NCI-H2081 (cell line): ENCODE measurements around the gene KCNA10.

ENCODE experiments used
- DNase-seq, 2 experiments: peaks; one replicate each; lab custom pipeline; 2025; lab: John Stamatoyannopoulos, UW

The KCNA10 gene

DNA sequence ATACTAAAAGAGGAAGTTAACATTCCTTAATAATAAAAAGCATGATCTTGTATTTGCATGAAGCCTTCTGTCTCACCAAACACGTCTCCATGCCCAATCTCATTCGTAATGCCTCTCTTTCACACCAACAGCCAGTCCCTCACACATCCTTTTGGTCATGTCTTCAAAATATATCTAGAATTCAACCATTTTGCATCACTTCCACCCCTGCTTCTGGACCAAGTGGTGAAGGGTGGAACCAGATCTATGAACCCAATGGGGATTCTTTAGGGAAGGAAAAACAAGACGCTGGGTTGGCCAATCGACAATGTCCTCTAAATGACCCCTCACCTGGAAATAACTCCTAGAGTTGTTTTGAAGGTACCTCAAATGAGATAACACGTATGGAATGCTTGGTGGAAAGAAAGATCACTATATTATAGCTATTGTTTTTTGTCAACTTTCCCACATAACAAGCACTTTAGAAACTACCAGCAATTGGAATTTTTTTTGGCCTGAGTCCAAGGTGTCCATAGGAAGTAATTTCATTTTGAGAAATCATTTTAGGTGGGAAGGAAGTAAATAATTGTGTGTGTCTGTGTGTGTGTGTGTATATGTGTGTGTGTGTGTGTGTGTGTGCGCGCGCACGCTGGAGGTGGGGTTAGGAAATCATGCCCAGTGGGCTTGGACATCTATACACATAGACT is at the start of gene KCNA10:
KCNA10 (minus strand) TSS at position 51 of the 686 bp plus-strand sequence. CDS start 388 bp downstream, outside the sequence.
- no peak for DNase-seq

DNA sequence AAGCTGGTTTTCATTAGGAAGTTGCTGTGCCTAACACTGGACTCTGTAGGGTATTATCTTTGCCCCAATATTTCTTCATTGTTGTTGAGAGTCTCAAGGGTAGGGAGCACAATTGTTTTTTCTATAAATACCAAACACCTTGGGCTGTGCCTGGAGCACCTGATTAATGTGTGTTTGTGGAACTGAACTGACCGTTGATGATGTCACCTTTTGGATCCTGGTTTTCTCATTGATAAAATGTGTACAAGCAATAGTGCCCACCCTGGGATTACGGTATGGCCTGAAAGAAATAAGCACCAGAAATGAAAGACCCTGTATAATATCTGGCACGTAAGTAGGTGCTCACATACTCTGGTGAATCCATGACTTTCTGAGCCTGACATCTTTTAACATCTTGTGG is 47.9 kb upstream of the KCNA10 start:
- no peak for DNase-seq

DNA sequence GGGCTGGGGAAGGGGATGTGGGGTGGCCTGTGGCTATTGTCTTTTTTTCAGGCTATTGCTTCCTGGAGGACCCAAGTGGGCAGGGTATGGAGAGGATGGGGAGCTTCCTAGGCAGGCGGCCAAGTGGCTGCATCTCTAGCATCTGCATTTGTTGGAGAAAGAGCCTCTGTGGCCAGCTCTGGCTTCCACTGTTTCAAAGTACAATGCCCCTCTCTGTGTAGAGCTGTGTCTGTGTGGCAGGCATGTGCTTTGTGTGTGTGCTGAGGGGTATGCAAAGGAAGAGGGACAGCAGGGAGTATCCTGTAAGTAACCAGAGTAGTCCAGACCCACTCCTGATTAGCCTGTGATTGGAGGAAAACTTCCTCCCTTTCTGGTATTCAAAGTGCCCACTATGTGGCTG is 46.6 kb upstream of the KCNA10 start:
- no peak for DNase-seq

DNA sequence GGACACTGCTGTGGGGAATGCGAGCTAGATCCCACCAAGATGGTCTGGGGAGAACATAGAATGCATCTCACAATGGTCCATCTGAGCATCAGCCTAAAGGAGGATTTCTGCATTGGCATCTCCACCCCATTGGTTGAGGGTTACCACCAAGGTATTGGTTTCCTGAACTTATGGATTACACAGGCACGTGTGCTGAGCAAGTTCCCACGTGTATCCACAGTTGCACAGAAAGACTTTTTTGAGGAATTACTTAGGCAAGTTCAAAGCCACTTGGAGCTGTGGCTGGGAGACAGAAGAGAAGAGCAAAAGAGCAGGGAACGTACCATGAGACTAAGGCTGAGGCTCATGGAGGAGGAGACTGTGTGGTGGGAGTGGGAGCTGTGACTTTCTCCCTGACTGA is 44.1 kb upstream of the KCNA10 start:
- no peak for DNase-seq

DNA sequence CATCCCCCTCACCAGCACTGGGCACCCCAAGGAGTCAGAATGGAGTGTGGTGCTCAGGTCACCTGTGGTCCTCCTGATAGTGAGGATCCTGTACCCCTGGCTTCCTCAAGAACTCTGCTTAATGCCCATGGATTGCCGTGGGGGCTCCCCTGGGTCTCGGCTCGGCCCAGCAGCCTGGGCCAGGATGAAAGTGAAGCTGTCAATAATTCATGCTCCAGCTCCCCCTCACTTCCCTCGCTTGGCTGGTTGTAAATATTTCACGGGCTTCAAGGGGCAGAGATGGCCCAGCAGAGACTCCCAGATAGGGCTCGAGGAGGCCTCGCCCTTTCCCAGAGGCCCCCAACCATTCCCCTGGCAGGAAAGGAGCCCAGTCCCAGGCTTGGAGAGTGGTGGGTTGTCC is 42.6 kb upstream of the KCNA10 start:
- no peak for DNase-seq

DNA sequence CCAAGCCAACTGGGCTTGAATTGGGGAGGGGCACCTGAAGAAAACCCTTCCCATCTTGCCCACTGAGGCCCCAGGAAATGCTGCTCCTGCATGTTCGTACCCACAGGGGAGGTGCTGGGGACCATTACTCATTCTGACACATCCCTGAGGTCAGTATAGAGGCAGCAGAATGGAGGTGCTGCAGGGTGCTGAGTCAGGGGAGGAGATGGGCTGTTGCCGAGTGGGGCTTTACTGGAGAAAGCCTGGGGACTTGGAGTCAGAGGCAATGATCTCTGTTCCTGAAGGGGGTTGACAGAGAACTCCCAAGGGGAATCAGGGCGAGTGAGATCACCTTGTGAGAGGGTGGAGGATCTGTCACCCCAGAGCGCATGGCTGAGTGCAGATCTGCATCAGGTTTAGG is 40.2 kb upstream of the KCNA10 start:
- DNase-seq, result no peak

DNA sequence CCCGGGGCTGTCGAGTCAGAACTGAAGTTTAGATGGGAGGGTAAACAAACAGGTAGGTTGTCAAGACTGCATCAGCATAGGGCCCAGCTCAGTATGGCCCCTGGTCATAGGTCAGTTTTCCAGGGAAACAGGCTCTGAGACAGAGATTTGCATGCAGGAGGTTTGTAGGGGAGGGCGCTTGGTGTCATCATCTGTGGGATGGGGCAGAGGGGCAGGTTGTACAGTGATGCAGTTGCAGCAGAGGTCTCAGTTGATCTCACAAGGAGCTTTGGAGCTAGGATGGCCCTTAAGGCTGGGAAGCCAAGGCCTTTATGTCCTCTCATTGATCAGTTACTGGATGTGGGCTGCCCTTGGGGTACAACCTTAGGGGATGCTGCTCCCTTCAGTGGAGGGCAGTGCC is 38.5 kb upstream of the KCNA10 start:
- DNase-seq, result no peak

DNA sequence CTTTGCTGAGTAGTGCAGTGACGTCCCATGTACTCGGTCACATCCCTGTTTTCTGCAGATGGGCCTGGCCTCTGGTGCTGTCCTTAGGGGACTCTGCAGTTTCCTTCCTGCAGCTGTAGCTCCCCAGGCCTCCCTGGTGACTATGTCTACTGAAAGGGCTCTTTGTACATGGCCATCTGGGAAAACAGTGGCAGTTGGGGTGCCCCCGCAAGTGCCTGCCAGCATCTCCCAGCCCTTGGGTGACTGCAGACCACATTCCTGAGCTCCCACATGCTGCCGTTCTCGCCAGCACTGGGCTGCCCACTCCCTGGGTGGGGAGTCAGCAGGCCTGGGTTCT is 37.5 kb upstream of the KCNA10 start:
- no peak for DNase-seq

DNA sequence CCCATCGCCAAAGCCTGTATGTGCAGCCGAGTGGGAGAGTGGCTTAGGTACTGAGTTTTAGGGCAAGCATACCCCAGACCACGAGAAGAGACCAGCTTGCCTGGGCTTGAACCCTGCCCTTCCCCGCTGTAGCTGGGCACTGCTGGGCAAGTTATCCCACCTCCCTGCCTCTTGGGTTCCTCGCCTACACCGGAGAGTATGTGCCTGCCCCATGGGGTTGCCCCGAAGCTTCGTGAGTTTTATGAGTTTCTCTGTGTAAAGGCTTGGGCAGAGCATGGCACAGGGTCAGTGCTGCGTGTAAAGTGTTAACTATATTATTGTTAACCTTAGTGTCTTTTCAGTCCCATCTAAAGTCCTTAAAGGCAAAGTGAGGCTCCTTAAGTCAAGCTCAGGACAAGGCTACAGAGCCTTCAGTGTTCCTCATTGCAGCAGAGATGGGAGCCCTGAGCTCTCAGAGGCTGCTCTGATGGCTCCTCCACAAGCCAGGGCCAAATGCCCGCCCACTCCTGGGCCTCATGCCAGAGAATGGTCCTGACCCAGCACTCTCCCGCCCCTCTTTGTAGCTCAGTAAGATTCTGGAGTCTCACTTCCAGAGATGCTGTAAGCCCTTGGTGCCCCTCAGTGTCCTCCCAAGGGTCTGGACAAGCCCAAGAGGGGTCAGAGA is 37.0 kb upstream of the KCNA10 start:
- DNase-seq, result peak in 1 of 2 experiments; percentile 2

DNA sequence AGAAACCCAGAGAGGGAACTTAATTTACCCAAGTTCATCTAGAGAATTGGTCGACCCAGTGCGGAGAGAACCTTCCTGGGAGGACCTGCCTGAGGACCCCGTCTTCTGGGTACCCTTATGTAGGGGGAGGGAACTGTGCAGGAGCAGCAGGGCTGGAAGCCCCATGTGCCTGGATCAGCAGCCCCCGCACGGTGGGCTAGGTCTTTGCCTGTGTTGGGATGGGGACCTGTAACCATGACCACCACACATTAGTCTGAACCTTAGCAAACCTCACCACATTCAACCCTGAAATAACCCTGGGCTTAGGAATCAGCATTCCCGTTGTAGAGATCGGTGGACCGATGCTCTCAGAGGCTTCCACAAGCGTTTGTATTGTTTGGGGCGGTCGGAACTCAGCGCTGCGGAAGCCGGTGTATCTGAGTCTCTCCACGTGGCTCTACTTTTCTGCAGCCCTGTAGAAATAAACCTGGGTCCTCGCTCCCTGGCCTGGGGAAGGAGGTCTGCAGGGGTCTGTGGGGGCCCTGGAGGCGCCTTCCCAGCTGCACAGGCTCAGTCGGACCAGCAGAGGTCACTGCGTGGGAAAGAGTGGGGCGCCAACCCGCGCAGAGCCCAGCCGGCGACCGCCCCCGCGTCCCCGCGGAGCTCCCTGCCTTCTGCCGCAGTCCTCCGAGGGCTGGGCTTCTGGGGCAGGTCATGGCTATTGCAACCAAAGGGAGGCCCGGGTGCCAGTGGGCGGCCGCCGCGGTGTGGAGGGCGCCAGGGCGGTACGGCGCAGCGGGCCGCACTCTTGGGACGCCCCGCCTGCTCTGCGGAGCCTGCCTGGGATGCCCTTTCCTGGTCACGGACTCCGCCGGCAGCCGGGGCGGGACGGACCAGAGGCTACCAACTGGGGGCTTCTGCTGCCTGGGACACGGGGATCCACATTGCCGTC is 36.2 kb upstream of the KCNA10 start:
- DNase-seq, result no peak

DNA sequence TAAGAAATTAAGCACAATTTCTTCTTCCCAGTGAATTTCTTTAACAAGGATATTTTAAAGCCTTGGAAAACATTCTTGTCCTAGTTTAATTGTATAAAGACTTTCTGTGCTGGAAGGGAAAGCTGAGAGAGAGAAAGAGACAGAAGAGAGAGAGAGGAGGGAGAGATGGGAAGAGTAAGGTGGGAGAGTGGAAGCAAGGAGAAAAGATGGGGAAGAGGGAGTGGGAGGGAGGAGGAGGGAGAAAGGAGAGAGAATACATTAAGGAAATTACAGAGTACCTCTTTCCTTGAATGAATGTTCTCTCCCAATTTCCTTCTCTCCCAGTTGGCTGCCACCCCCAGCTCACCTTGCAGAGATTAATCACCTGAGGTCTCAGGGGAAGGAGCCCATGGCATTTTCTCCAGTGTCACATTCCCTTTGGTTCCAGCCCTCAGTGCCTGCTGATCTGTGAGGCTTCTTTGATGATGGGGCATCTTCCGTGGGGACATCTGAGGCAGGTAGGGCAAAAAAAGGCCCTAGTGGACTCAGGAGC is 32.4 kb upstream of the KCNA10 start:
- DNase-seq, result no peak

DNA sequence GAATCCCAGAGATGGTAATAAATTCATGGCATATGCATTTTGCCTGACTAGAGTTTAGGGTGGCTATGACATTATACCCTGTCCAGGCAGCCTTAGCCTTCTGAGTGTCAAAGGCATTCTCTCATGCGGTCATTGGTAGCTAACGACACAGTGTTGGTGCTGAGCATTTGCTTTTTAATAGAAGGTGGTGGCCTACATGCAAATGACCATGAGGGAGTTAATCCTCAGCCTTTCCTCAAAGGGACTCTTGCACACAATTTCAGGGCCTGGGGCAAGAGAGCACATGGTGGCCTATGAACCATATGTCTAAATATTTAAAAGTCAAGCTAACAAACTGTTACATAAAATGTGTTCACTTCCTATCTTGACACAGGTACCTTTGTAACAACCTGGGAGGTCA is 30.9 kb upstream of the KCNA10 start:
- no peak for DNase-seq

DNA sequence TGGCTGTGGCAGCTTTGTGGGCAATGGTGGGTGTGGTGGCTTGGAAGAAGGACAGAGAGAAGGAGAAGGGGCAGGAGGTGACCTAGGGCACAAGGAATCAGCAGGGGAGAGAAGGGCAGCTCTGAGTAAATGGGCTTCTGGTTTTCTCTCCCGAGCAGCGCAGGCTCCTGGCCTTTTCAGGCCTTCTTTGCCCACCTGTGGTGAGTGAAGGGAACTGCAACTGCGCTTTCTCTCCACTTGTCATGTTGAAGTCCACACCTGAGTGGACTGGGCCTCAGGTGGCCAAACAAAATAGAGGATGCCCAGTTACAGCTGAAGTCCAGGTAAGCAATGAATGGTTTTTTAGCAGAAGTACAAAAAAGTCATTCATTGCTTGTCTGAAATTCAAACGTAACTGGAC is 29.4 kb upstream of the KCNA10 start:
- peak in 1 of 2 experiments; percentile 8 for DNase-seq

DNA sequence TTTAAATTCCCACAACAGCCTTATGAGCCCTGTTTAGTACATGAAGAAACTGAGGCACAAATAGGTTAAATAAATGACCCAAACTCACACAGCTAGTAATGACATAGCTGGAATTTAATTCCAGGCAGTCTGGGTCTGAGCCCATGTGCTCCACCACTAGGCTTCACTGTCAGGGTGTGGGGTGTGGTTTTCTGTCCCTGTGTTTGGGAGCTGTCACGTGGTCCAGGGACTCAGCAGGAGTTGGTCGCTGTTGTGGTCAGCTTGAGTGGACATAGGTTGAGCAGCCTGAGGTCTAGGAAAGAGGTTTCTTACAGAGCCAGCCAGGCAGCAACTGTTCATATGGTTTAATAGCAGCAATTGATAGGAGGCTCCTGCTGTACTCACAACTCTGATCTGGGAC is 28.0 kb upstream of the KCNA10 start:
- DNase-seq, result no peak

DNA sequence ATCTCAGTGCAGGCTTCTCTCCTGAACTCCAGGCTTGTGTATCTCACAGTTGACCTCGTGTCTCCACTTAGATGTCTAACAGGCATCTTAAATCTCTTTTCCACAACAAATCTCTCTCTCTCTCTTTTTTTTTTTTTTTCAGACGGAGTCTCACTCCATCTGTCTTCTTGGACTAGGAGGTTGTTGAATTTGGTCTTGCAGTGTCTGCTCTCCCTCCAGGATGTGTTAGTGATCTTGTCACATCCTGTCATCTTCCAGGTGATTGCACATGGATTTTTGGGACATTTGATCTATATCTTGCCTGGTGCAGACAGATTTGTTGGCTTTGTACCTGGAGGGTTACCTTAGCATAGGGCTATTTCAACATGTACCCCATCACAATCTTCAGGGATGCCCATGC is 26.5 kb upstream of the KCNA10 start:
- no peak for DNase-seq

DNA sequence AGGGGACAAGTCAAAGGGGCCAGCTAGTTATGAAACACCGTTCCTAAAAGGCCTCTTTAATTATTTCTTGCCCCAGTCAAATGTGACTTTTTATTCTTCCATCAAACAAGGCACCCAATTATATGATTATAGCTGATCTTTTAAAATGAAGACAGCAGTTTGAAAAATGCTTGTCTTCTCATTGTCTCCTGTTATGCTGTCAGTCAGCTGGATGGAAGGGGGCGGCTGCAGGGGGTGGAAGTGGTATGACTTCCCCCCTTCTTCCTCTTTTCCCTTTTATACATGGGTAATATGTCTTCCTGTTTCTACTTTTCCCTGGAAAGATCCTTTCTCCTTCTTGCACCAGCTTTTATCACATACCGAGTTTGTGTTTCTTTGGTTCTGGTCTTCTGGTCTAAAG is 25.8 kb upstream of the KCNA10 start:
- DNase-seq, result no peak

DNA sequence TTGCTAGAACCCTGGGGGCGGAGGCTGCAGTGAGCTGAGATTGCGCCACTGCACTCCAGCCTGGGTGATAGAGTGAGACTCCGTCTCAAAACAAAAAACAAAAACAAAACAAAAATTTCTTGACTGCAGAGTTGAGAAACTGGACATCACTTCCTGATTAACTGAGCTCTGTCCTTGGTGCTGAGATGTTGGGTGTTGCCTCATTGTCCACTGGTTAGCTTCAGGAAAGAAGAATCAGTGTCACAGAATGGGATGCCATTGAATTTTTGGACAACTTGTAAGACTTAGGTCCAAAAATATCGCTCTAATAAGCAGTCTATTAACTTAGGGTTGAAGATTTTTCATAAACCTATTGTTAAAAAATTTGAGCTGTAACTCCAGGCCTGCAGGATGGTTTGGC is 23.8 kb upstream of the KCNA10 start:
- DNase-seq, result no peak

DNA sequence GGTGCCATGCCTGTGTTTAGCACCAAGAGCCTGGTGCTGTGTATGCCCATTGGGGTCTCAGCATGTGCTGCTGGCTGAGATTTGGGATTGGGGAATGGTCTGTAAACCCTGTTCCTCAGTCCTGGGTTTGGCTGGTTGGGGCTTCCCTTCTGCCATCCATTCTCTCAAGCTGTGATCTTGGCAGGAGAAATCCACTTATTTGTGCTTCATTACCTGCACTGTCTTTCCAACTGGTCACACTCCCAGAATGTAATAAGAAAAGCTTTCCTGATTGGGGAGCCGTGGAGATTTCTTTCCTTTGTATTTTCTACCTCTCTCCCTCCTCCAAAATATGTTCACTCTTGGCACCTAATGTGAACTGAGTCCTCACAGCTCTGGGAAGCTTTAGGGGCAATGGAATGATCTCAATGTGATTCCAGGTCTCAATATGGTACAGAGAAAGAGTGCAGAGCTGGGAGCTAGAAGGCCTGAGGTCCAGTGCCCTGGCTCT is 23.0 kb upstream of the KCNA10 start:
- no peak for DNase-seq

DNA sequence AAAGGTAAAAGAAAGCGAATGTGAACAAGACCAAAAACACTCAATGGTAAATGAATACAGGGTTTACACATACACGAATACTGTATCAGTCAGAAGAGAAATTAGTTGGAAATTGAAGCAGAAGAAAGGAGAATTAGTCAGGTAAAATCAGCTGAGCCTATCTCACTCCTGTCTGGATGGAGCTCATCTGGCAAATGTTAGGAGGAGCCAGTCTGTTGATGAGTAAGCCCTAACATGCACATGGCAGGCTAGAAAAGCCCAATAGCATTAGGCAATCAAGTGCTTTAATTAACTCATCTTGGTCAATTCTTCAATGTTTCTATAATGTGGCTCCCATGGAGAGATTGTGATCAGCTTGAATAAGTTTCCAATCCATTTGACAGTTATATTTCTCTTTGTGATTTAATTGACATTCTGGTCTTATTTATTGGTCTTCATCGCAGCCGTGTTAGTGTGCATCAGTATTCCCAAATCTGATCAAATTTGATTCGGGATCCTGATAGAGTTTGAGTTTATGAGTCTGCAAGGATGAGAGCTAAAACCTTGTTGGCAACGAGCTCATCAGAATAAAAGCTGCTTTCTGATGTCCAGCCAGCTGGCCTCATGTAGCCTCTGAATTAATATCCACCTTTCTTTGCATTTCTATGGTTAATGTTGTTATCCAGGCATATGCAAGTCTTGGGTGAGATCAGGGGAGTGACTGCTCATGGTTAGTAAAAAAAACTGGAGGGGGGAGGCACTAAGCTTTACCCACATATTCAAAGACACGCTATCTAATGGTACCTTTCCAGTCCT is 22.1 kb upstream of the KCNA10 start:
- no peak for DNase-seq

DNA sequence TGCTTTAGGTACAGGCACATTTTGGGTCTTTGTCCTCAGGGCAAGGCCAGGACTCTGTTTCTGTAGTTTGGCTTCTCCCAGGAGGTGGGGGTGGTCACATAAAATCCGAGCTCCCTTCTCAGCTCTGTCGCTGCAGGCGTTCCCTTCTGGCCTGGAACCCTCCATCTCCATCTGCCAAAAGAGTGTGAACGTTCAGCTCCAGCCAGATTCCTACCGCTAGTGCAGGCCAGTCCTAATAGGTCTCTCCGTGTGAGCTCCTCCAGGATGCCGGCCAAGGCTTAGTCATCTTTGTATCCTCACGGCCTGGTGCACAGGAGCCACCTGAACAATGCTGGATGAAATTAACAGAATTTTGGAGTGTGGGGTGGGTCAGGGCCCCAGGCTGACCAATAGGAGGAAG is 19.9 kb upstream of the KCNA10 start:
- no peak for DNase-seq

DNA sequence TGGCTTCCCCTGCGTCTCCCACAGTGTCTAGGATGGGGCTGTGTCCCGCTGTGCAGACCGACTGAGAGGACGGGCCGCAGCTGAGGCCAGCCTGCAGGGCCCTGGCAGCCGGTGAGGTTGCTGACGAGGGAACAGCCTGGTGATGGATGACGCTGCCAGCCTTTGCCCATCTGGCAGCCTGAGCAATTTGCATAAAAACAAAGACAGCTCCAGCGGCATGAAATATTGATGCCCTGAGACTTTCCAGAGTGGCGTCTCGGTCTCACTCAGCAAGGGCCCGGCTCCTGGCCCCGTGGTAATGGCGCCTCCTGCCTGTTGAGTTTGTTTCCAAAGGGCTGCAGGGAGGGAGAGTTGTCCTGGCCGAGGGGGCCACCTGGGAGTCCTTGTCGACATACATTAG is 19.1 kb upstream of the KCNA10 start:
- peak in 1 of 2 experiments; percentile 43 for DNase-seq

DNA sequence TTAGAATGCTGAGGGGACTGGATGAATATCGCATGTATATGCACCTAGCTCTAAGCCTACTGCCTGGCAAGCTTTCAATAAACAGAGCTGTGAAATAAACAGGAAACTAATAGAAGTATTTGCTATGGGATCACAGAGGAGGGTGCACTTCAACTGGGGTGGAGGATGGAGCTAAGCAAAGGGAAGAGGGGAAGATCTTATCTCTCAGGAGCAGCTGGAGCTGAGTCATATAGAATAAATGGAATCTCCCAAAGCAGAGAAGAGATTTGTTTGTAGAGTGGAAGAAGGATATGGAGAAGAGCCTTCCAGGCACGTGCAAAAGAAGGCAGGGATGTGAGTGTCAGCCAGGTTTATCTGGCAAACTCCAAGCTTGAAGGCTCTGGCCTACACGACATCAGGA is 17.0 kb upstream of the KCNA10 start:
- no peak for DNase-seq
